Naive thymus-derived CD8-positive, alpha-beta T cell (primary cell): ENCODE results near the gene ZNF587. TPM values are rescaled to one million over a fixed set of nuclear protein-coding genes. Genes with fewer than 3 reads are reported as not detected.
A peak's percentile ranks its signal among the peaks of the same experiment; 100 is the strongest.
"Not testable (repeated sequence)": the region's sequence is repeated elsewhere in the genome, so short reads cannot be mapped to it uniquely, and the experiment has no call there.

ENCODE experiments used
- ATAC-seq, 2 donors: fragments of 150-1000 bp; cut with Tn5 transposase in 1 of 2; sonication (Bioruptor Pico), chemical (Tn5 transposase) in 1 of 2; 1 replicate in 1 of 2; 2 replicates in 1 of 2; pipeline ENCODE4 v1.10.0; 2021; ENCODE audit warnings: mild to moderate bottlenecking in 2 of 2, moderate library complexity in 2 of 2
- POLR2A ChIA-PET: fragments of 350-600 bp; sonication (Branson Sonifier 250); formaldehyde crosslinking; loops from one replicate; lab custom pipeline; 2021; ENCODE audit warnings: antibody characterized with exemption; lab: Charles Lee
- DNase-seq, 10 donors: peaks; one replicate each; pipeline versions ENCODE4 v3.0.0 to v3.0.0-alpha.2; 2020 to 2022
- H3K27ac Mint-ChIP-seq, 10 donors: one replicate each; pipeline ENCODE4 v1.8.0; 2020 to 2022; ENCODE audit warnings: mild to moderate bottlenecking in 10 of 10, mixed read lengths in 10 of 10, moderate library complexity in 4 of 10, inconsistent platforms in 1 of 10
- H3K27me3 Mint-ChIP-seq, 5 donors: one replicate each; pipeline ENCODE4 v1.8.0; 2021 to 2022; ENCODE audit warnings: mixed read lengths in 5 of 5
- H3K36me3 Mint-ChIP-seq, 3 donors: one replicate each; pipeline ENCODE4 v1.8.0; 2020 to 2022; ENCODE audit warnings: mixed read lengths in 3 of 3, mild to moderate bottlenecking in 2 of 3, inconsistent platforms in 1 of 3
- H3K4me1 Mint-ChIP-seq, 4 donors: one replicate each; pipeline ENCODE4 v1.8.0; 2021 to 2022; ENCODE audit warnings: mixed read lengths in 4 of 4
- H3K4me3 Mint-ChIP-seq, 10 donors: one replicate each; pipeline ENCODE4 v1.8.0; 2020 to 2022; ENCODE audit warnings: mild to moderate bottlenecking in 10 of 10, mixed read lengths in 10 of 10, moderate library complexity in 6 of 10, inconsistent platforms in 1 of 10
- H3K9me3 Mint-ChIP-seq, 9 donors: one replicate each; pipeline ENCODE4 v1.8.0; 2020 to 2022; ENCODE audit warnings: mixed read lengths in 9 of 9, mild to moderate bottlenecking in 3 of 9, inconsistent platforms in 1 of 9, moderate library complexity in 1 of 9
- polyA plus RNA-seq, 3 donors: library from polyadenylated mRNA; unstranded; fragments of 300-500 nt; fragmentation: Illumina TruSeq; gene quantifications; one replicate each; pipeline ENCODE4 v1.2.3, GENCODE V29; 2021
- total RNA-seq, 8 experiments: library from RNA in 2 of 8; stranded (reverse) in 2 of 8; gene quantifications; one replicate each; pipeline ENCODE4 v1.2.3 and lab custom pipeline; 2021 to 2026

The ZNF587 gene
- total and polyA plus RNA-seq, 5 experiments from 2014 or later = 1.3 to 69.2 (median 7.4) TPM

DNA sequence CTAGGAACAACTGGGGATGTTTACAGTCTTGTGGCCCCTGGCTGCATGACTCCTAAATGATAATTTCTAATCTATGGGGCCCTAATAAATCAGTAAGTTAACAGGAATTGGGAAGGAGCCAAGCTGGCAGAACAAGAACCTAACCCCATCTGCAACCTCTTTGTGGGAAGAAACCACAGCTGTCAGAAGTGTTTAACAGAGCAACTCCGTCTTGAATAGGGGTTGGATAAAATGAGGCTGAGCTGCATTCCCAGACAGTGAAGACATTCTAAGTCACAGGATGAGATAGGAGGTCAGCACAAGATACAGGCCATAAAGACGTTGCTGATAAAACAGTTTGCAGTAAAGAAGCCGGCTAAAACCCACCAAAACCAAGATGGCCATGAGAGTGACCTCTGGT, 41.0 kb downstream of the ZNF587 start:
- ATAC-seq, H3K27ac Mint-ChIP-seq, H3K27me3 Mint-ChIP-seq, H3K4me3 Mint-ChIP-seq, DNase-seq: not testable (repeated sequence)
- Mint-ChIP-seq H3K4me1 (peaks cover 17 to 28% (median 24%) of the 10 kb centered on the region in 4 donors), H3K36me3 (peaks cover 23 to 50% (median 37%) of the 10 kb centered on the region in 3 donors), H3K9me3 (peaks cover 0 to 64% (median 32%) of the 10 kb centered on the region in 9 donors)
- POLR2A ChIA-PET = interaction anchor here (0.5 kb wide), 1 partner anchor 200 kb away, joined by 3 read pairs; no protein-coding TSS in a partner anchor

DNA sequence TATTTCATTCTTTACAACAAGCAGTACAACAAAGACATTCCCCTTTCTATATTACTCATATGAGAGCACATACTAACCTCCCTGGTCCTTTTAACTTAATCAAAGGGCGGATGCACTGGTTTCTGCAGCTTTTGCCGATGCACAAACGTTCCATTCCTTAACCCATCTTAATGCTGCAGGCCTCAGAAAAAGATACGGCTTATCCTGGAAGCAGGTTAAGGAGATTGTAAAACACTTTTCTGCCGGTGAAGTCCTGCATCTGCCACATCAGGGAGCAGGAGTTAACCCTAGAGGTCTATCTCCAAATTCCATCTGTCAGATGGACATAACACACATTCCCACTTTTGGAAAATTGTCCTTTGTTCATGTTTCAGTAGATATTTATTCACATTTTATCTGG, 50.7 kb downstream of the ZNF587 start:
- H3K9me3 Mint-ChIP-seq = peaks cover 0 to 71% (median 20%) of the 10 kb centered on the region in 9 donors
- no peak overlapping the region for H3K4me3 Mint-ChIP-seq
- H3K27me3 Mint-ChIP-seq = no peaks in the 10 kb centered on the region
- H3K36me3 Mint-ChIP-seq = peaks cover 3 to 44% (median 20%) of the 10 kb centered on the region in 3 donors
- POLR2A ChIA-PET = no interaction called here
- peaks cover 0 to 7% (median 3%) of the 10 kb centered on the region in 4 donors for H3K4me1 Mint-ChIP-seq
- DNase-seq (no peak), ATAC-seq (no peak)
- no peak overlapping the region for H3K27ac Mint-ChIP-seq

DNA sequence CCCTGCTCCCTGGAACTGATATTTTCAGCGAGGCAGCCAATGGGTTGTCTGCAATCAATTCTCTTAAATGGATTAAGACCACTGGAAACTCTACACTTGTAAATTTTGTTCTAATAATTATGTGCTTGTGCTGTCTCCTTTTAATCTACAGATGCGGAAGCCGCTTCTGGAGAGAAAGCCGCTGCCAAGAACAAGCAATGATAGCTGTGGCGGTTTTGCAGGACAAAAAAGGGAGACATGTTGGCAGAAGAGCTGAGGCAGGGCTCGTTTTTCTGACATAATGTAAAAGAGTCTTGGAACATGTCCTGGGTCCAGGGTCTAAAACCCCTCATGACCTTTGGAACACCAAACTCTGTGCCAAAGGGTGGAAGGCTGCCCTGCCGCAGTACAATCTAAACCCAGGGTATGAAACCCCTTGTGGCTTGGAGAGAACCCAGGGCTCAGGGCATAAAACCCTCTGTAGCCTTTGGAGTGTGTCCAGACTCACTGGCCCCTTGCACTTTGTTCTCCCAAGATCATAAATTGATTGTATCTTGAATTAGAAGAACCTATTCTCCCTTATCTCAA, 54.0 kb downstream of the ZNF587 start:
- H3K4me1 Mint-ChIP-seq = peaks cover 0 to 6% (median 2%) of the 10 kb centered on the region in 4 donors
- POLR2A ChIA-PET = no interaction called here
- H3K4me3 Mint-ChIP-seq = no peak overlapping the region
- ATAC-seq (no peak), DNase-seq (no peak)
- H3K36me3 Mint-ChIP-seq = peaks cover 20 to 52% (median 22%) of the 10 kb centered on the region in 3 donors
- peak overlapping the region in 1 of 10 donors; percentile 35 for H3K27ac Mint-ChIP-seq
- peaks cover 0 to 80% (median 19%) of the 10 kb centered on the region in 9 donors for H3K9me3 Mint-ChIP-seq
- no peaks in the 10 kb centered on the region for H3K27me3 Mint-ChIP-seq

DNA sequence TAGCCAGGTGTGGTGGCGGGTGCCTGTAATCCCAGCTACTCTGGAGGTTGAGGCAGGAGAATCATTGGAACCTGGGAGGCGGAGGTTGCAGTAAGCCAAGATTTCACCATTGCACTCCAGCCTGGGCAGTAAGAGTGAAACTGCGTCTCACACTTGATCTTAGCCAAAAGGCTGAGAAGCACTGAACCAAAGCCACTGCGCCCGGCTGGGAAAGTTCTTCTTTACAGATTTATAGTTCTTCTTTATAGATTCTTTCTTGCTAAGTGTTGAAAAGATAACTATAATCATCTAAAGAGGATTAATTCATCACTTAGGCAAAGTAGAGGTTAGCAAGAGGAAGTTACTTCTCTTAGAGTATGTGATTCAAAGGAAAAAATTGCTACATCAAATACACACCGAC, 55.6 kb downstream of the ZNF587 start:
- H3K4me3 Mint-ChIP-seq = no peak overlapping the region
- POLR2A ChIA-PET = no interaction called here
- H3K4me1 Mint-ChIP-seq = peaks cover 0 to 6% (median 2%) of the 10 kb centered on the region in 4 donors
- no peak overlapping the region for H3K27ac Mint-ChIP-seq
- H3K9me3 Mint-ChIP-seq = peaks cover 0 to 86% (median 17%) of the 10 kb centered on the region in 9 donors
- no peak for DNase-seq
- no peaks in the 10 kb centered on the region for H3K27me3 Mint-ChIP-seq
- no peak for ATAC-seq
- peaks cover 22 to 58% (median 31%) of the 10 kb centered on the region in 3 donors for H3K36me3 Mint-ChIP-seq

DNA sequence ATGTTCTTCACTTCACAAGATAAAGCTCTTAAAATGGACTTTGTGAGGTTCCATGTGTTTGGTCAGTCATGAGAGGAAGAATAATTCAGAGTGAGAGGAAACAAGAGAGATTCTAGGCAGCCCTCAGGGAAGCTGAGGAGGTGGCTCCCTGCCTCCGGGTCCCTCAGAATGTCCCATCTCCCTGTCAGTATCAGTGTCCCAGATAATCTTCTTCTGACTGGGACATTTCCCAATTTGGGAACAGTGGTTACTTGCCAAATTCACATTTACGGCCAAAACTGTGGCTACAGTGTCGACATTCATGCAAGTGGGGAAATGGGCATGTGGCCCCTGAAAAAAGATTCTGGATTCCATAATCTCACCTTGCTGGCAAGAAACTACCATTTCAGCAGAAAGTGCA, 57.7 kb downstream of the ZNF587 start:
- Mint-ChIP-seq H3K27me3 (no peaks in the 10 kb centered on the region), H3K9me3 (peaks cover 0 to 88% (median 35%) of the 10 kb centered on the region in 9 donors), H3K4me3 (no peak overlapping the region), H3K27ac (no peak overlapping the region), H3K36me3 (peaks cover 38 to 73% (median 52%) of the 10 kb centered on the region in 3 donors), H3K4me1 (peaks cover 4 to 10% (median 5%) of the 10 kb centered on the region in 4 donors)
- ATAC-seq (no peak), DNase-seq (no peak)
- POLR2A ChIA-PET = no interaction called here

DNA sequence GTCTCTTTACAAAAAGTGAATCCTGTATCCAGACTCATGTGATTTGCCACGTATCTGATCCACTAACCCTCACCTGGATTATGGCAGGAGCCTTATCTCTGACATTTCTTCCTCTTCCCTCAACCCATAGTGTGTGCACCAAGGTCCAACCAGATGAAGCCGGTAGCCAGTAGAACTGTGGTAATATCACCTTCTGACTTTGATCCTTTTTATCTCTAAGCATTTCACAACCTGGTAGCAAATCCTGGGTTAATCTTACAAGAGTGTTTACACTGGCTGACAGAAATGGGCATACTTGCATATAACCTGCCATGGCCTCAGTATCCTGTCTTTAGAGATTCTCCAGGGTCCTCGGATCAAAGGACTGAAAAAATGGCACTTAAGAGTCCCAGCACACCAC, 64.9 kb downstream of the ZNF587 start:
- H3K36me3 Mint-ChIP-seq = peaks cover 40 to 66% (median 55%) of the 10 kb centered on the region in 3 donors
- peak overlapping the region in 5 of 10 donors; percentile 6 to 99 (median 54) for H3K27ac Mint-ChIP-seq
- ATAC-seq (no peak), DNase-seq (no peak)
- peaks cover 0 to 73% (median 55%) of the 10 kb centered on the region in 9 donors for H3K9me3 Mint-ChIP-seq
- peak overlapping the region; percentile 45 to 99 (median 97) for H3K4me3 Mint-ChIP-seq
- peaks cover 14 to 41% (median 37%) of the 10 kb centered on the region in 4 donors for H3K4me1 Mint-ChIP-seq
- POLR2A ChIA-PET = no interaction called here
- no peaks in the 10 kb centered on the region for H3K27me3 Mint-ChIP-seq

Other genes starting within 250 kb of the ZNF587 start
- gene ZNF530, start 250.0 kb upstream of the ZNF587 start, total RNA-seq = 10 to 100 TPM; 11.6 to 14.2 TPM
- gene ZNF530, start 250.0 kb upstream of the ZNF587 start, polyA plus RNA-seq = 1 to 10 TPM in 2 of 3 donors, under 1 TPM in 1; 0.98 to 5.6 (median 5.4) TPM
- 10 to 100 TPM; 45.6 to 48.1 TPM for gene ZNF134, start 235.6 kb upstream of the ZNF587 start, total RNA-seq
- gene ZNF134, start 235.6 kb upstream of the ZNF587 start, polyA plus RNA-seq = 10 to 100 TPM in 2 of 3 donors, 1 to 10 TPM in 1; 9.6 to 15.1 (median 13.7) TPM
- gene ZNF211, start 216.7 kb upstream of the ZNF587 start, total RNA-seq = 10 to 100 TPM; 49.9 to 56.6 TPM
- 10 to 100 TPM; 13.5 to 18.5 (median 15.5) TPM for gene ZNF211, start 216.7 kb upstream of the ZNF587 start, polyA plus RNA-seq
- gene ZSCAN4, start 180.9 kb upstream of the ZNF587 start, total RNA-seq = not detected
- not detected for gene ZSCAN4, start 180.9 kb upstream of the ZNF587 start, polyA plus RNA-seq
- 10 to 100 TPM; 24.7 to 28.1 TPM for gene ZNF551, start 167.9 kb upstream of the ZNF587 start, total RNA-seq
- gene ZNF551, start 167.9 kb upstream of the ZNF587 start, polyA plus RNA-seq = 10 to 100 TPM in 2 of 3 donors, 1 to 10 TPM in 1; 8.1 to 10.5 (median 10.3) TPM
- 10 to 100 TPM; 60.5 to 60.6 TPM for gene ZNF154, start 140.7 kb upstream of the ZNF587 start, total RNA-seq
- 1 to 10 TPM; 1.1 to 2.4 (median 1.2) TPM for gene ZNF154, start 140.7 kb upstream of the ZNF587 start, polyA plus RNA-seq
- gene ZNF671, start 122.2 kb upstream of the ZNF587 start, total RNA-seq = 10 to 100 TPM; 46.0 to 46.8 TPM
- 10 to 100 TPM; 17.2 to 28.0 (median 24.7) TPM for gene ZNF671, start 122.2 kb upstream of the ZNF587 start, polyA plus RNA-seq
- 10 to 100 TPM; 42.9 to 52.0 TPM for gene ZNF776, start 103.0 kb upstream of the ZNF587 start, total RNA-seq
- 10 to 100 TPM in 1 of 3 donors, 1 to 10 TPM in 2; 8.2 to 11.9 (median 8.4) TPM for gene ZNF776, start 103.0 kb upstream of the ZNF587 start, polyA plus RNA-seq
- 10 to 100 TPM; 46.6 to 46.9 TPM for gene ZNF586, start 80.2 kb upstream of the ZNF587 start, total RNA-seq
- 10 to 100 TPM; 17.7 to 21.5 (median 20.3) TPM for gene ZNF586, start 80.2 kb upstream of the ZNF587 start, polyA plus RNA-seq
- 10 to 100 TPM; 17.3 to 21.8 TPM for gene ZNF552, start 34.9 kb upstream of the ZNF587 start, total RNA-seq
- 10 to 100 TPM in 1 of 3 donors, 1 to 10 TPM in 2; 6.4 to 12.4 (median 7.4) TPM for gene ZNF552, start 34.9 kb upstream of the ZNF587 start, polyA plus RNA-seq
- 10 to 100 TPM; 29.1 to 29.9 TPM for gene ZNF587B, start 19.6 kb upstream of the ZNF587 start, total RNA-seq
- 1 to 10 TPM in 1 of 3 donors, under 1 TPM in 2; 0.27 to 1.3 (median 0.76) TPM for gene ZNF587B, start 19.6 kb upstream of the ZNF587 start, polyA plus RNA-seq
- 10 to 100 TPM; 84.6 to 85.1 TPM for gene ZNF814, start 39.2 kb downstream of the ZNF587 start, total RNA-seq
- gene ZNF814, start 39.2 kb downstream of the ZNF587 start, polyA plus RNA-seq = 10 to 100 TPM; 13.2 to 32.2 (median 20.9) TPM
- gene ZNF417, start 66.7 kb downstream of the ZNF587 start, total RNA-seq = 10 to 100 TPM; 44.2 to 50.1 TPM
- gene ZNF417, start 66.7 kb downstream of the ZNF587 start, polyA plus RNA-seq = 1 to 10 TPM; 1.6 to 6.0 (median 1.8) TPM
- gene ZNF418, start 85.5 kb downstream of the ZNF587 start, total RNA-seq = 10 to 100 TPM; 28.0 to 31.8 TPM
- gene ZNF418, start 85.5 kb downstream of the ZNF587 start, polyA plus RNA-seq = 1 to 10 TPM in 2 of 3 donors, not detected in 1; 1.0 to 2.1 TPM
- gene ZNF256, start 97.8 kb downstream of the ZNF587 start, total RNA-seq = 10 to 100 TPM; 21.8 to 22.8 TPM
- 1 to 10 TPM; 4.5 to 6.2 (median 4.9) TPM for gene ZNF256, start 97.8 kb downstream of the ZNF587 start, polyA plus RNA-seq
- 1 to 10 TPM; 2.2 to 2.9 TPM for gene C19orf18, start 124.7 kb downstream of the ZNF587 start, total RNA-seq
- under 1 TPM in 1 of 3 donors, not detected in 2; 0.24 TPM for gene C19orf18, start 124.7 kb downstream of the ZNF587 start, polyA plus RNA-seq
- gene ZNF606, start 153.0 kb downstream of the ZNF587 start, total RNA-seq = 10 to 100 TPM; 52.6 to 53.2 TPM
- gene ZNF606, start 153.0 kb downstream of the ZNF587 start, polyA plus RNA-seq = 1 to 10 TPM; 2.1 to 6.5 (median 6.0) TPM
- gene ZSCAN1, start 184.2 kb downstream of the ZNF587 start, total RNA-seq = not detected
- gene ZSCAN1, start 184.2 kb downstream of the ZNF587 start, polyA plus RNA-seq = not detected
- gene ZNF135, start 209.4 kb downstream of the ZNF587 start, total RNA-seq = 10 to 100 TPM; 13.3 to 15.4 TPM
- gene ZNF135, start 209.4 kb downstream of the ZNF587 start, polyA plus RNA-seq = 1 to 10 TPM in 2 of 3 donors, under 1 TPM in 1; 0.79 to 4.3 (median 3.8) TPM
- 100 to 1,000 TPM; 107 to 110 TPM for gene ZSCAN18, start 248.4 kb downstream of the ZNF587 start, total RNA-seq
- gene ZSCAN18, start 248.4 kb downstream of the ZNF587 start, polyA plus RNA-seq = 10 to 100 TPM; 18.7 to 30.0 (median 27.4) TPM